Upper lobe of left lung (tissue), 4 donors: Measurements from ENCODE around the gene BAG5.

Experiments
- CTCF ChIP-seq, 6 experiments: fragments of 450-650 bp in 4 of 6; fragments of 200-600 bp in 2 of 6; sonication (generic) in 2 of 6; IDR thresholded peaks; one replicate each; pipeline ENCODE4 v1.5.1; 2016 to 2019; ENCODE audit warnings: antibody characterized with exemption in 6 of 6
- POLR2AphosphoS5 ChIP-seq, 2 donors: sonication (generic); formaldehyde crosslinking; IDR thresholded peaks; one replicate each; pipeline ENCODE4 v1.5.1; 2017; ENCODE audit warnings: antibody characterized with exemption in 2 of 2

GRCh38 chr14:103538291-103539055, 24.0 kb downstream of the BAG5 start:
- TF ChIP-seq CTCF (IDR thresholded peaks at IDR 0.05) = no peak
- TF ChIP-seq POLR2AphosphoS5 (IDR thresholded peaks at IDR 0.05) = no peak
